SIG-M5 (cell line): Measurements from ENCODE around the gene SLC25A21.
"Not testable (repeated sequence)": the region's sequence is repeated elsewhere in the genome, so short reads cannot be mapped to it uniquely, and the experiment has no call there.

Source experiments
- DNase-seq: peaks from one replicate; lab custom pipeline; 2025; lab: John Stamatoyannopoulos, UW

Gene SLC25A21

DNA sequence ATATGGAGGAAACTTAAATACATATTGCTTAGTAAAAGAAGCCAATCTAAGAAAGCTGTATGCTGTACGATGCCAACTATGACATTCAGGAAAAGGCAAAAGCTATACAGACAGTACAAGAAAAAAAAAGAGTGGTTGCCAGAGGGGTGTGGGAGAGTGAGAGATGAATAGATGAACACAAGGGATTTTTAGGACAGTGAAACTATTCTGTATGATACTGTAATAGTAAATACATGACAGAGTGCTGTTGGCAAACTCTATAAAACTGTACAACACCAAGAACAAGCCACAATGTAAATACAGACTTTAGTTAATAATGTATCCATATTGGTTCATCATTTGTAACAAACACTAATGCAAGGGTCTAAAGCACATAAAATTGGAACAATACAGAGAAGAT, 14.5 kb upstream of the SLC25A21 start:
- no peak for DNase-seq

- DNase-seq: no peak
Observed at GRCh38 chr14:37185670-37186069, 13.3 kb upstream of the SLC25A21 start.

DNA sequence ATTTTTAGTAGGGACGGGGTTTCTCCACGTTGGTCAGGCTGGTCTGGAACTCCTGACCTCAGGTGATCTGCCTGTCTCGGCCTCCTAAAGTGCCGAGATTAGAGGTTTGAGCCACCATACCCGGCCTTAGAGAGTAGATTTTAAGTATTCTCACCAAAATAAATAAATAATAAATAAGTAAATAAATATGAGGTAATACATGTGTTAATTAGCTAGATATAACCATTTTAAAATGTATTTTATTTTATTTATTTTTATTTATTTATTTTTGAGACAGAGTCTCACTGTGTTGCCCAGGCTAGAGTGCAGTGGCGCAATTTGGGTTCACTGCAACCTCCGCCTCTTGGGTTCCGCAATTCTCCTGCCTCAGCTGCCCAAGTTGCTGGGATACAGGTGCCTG, 12.1 kb upstream of the SLC25A21 start:
- DNase-seq: not testable (repeated sequence)

DNA sequence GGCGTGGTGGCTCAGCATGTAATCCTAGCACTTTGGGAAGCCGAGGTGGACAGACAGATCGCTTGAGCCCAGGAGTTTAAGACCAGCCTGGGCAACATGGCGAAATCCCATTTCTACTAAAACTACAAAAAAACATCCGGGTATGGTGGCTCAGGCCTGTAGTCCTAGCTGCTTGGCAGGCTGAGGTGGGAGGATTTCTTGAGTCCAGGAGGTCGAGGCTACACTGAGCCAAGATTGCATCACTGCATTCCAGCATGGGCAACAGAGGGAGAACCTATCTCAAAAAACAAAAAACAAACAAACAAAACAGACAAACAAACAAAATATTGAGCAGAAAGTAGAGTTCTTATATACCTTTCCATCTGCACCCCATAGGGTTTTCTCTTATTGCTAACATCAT, 9.0 kb upstream of the SLC25A21 start:
- DNase-seq: no peak

DNA sequence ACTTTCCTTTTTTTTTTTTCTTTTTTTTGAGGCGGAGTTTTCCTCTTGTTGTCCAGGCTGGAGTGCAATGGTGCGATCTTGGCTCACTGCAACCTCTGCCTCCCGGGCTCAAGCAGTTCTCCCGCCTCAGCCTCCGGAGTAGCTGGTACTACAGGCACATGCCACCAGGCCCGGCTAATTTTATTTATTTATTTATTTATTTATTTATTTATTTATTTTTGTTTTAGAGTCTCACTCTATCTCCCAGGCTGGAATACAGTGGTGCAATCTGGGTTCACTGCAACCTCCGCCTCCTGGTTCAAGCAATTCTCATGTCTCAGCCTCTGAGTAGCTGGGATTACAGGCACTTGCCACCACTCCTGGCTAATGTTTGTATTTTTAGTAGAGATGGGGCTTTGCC, 8.5 kb upstream of the SLC25A21 start:
- not testable (repeated sequence) for DNase-seq

DNA sequence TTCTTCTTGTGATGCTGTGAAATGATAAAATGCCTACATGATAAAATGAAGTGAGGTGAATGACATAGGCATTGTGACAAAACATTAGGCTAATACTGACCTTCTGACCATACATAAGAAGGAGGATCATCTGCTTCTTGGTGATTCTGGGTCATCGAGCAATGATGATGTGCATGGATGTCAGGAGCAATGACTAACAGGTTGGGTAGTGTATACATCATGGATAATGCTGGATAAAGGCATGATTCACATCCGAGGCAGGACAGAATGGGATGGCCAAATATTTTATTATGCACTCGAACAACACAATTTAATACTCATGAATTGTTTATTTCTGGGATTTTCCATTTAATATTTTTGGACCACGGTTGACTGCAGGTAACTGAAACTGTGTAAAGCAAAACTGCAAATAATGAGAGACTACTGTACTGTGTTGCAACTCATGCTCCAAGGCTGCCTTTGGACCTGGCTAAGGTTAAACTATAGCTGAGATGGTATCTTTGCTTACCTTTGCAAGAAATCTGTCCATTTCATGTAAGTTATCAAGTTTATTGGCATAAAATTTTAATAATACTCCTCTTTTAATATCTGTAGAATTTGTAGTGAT, 7.6 kb upstream of the SLC25A21 start:
- DNase-seq: no peak

GRCh38 chr14:37172936-37173614, 669 bp upstream of the SLC25A21 start:
- DNase-seq: no peak

- DNase-seq: no peak
Observed at GRCh38 chr14:37171678-37172023, 755 bp downstream of the SLC25A21 start.

- DNase-seq: no peak
Observed at GRCh38 chr14:37170993-37171392, 1.4 kb downstream of the SLC25A21 start.

GRCh38 chr14:37170237-37170636, 2.2 kb downstream of the SLC25A21 start:
- no peak for DNase-seq

DNA sequence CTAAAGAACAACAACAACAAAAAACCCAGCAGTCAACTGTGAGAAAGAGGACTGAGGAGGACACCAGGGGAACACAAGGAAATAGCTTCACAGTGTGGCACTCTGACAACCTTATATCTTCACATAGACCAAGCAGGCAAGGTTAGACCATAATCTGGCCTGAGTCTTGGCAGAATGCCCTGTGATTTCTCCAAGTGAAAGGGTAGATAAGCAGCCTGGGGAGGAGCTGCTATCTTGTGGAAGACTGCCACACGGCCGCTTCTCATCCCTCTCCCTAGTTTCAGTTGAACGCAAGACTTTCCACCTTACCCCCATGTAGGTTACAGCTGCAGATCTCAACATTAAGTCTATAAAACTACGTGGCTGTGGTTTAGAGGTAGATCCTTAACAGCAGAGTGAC, 3.7 kb downstream of the SLC25A21 start:
- no peak for DNase-seq

GRCh38 chr14:37167151-37168047, 5.0 kb downstream of the SLC25A21 start:
- no peak for DNase-seq

- DNase-seq: no peak
Observed at GRCh38 chr14:37165794-37166193, 6.6 kb downstream of the SLC25A21 start.

GRCh38 chr14:37162307-37162706, 10.1 kb downstream of the SLC25A21 start:
- DNase-seq: not testable (repeated sequence)

GRCh38 chr14:37157987-37158386, 14.4 kb downstream of the SLC25A21 start:
- DNase-seq: no peak

- DNase-seq: no peak
Observed at GRCh38 chr14:37153483-37153882, 18.9 kb downstream of the SLC25A21 start.

GRCh38 chr14:37153005-37153404, 19.4 kb downstream of the SLC25A21 start:
- DNase-seq: no peak

DNA sequence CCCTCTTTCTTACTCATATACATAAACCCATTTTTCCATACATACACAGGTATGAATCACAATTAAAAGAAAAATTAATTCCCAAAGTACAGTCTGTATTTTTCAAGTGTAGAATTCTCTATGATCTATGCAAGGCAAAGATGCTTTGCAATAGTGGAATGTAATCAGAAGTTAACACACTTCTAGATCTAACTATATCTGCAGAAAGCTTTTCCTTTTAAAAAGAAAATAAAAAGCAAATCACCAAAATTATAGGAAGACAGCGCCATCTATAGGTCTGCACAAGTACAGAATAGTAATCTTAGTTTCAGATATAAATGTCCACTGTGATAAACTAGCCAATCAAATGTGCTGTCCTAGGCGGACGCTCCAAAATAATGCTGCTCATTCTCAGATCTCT, 22.0 kb downstream of the SLC25A21 start:
- no peak for DNase-seq

DNA sequence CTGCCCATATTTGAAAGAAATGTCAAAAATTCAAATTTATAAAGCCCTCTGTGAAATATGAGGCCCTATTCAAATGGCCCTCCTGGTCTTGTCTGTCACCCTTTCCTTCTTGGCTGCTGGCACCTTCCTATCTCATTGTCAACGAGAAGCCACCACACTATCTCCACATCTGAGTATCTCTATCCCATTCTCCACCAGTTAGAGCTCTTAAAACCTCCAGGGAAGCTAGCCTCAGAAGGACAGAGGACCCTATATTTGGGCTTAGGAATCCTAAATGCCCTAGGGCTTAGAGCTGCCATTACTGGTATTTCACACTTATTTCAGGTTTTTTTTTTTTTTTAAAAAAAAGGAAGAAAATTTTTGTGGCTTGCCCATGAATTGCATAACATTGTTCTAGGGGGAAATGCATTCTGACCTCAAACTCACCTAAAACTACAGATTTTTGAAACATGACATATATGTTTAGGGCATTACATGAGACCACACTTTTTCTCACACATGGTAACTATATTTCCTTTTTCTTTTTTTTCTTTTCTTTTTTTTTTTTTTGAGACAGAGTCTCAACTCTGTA, 25.0 kb downstream of the SLC25A21 start:
- no peak for DNase-seq

DNA sequence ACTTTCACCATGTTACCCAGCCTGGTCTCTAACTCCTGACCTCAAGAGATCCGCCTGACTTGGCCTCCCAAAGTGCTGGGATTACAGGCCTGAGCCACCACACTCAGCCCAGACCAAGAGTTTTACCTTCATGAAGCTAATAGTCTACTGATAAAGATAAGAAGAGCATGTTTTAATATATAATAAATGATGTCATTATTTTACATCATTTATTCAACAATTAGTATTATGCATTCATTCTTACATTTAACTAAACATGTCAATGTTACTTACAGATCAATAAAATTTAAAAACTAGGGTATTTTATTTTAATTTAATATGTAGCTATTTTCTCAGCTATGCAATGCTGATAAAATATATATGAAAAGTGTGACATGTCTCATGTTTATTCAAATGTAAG, 26.0 kb downstream of the SLC25A21 start:
- not testable (repeated sequence) for DNase-seq

- no peak for DNase-seq
Observed at GRCh38 chr14:37145395-37145794, 27.0 kb downstream of the SLC25A21 start.

- DNase-seq: no peak
Observed at GRCh38 chr14:37144729-37145363, 27.6 kb downstream of the SLC25A21 start.
